Cardiac fibroblast (primary cell): ENCODE data around the gene JADE2.
A peak's percentile ranks its signal among the peaks of the same experiment; 100 is the strongest.

ENCODE experiments used
- DNase-seq, 2 donors: peaks; one replicate each; pipeline versions ENCODE4 v3.0.0 to v3.0.0-alpha.2; 2010; ENCODE audit warnings: low read depth in 2 of 2
- H3K4me3 ChIP-seq, 2 donors: replicated peaks in 1 of 2; 1 replicate in 1 of 2; 2 replicates in 1 of 2; pipeline ENCODE4 v1.5.1; 2011; ENCODE audit warnings: low read depth in 2 of 2, low read length in 2 of 2, mild to moderate bottlenecking in 2 of 2, moderate library complexity in 1 of 2
- CTCF ChIP-seq: IDR thresholded peaks from one replicate; pipeline ENCODE4 v1.5.1; 2011; ENCODE audit warnings: low read depth, mild to moderate bottlenecking, low read length, inconsistent platforms

The JADE2 gene

DNA sequence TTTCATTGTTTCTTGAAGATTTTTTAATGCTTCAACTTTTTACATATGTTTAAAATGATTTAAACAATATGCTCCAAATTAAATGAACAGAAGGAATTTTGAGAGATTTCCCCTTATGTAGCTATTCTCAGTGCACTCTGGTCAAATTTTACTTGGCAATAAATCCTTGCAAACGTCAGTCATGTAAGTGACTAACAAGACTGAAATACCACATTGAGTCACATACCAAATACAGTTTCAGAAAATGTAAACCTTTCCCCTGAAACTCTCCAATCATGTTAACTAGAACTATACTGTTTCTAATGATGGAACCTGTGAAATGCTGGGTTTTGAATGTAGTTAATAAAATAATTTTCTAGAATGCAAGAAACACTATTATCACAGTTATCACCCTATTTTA lies 77.6 kb downstream of the JADE2 start:
- no peak for TF ChIP-seq CTCF
- peak; percentile 29 to 61 for DNase-seq
- no peak overlapping the region for H3K4me3 ChIP-seq

- no peak for TF ChIP-seq CTCF
- no peak for DNase-seq
- no peak overlapping the region for H3K4me3 ChIP-seq
Measured at GRCh38 chr5:134604908-134605307, 79.4 kb downstream of the JADE2 start.

DNA sequence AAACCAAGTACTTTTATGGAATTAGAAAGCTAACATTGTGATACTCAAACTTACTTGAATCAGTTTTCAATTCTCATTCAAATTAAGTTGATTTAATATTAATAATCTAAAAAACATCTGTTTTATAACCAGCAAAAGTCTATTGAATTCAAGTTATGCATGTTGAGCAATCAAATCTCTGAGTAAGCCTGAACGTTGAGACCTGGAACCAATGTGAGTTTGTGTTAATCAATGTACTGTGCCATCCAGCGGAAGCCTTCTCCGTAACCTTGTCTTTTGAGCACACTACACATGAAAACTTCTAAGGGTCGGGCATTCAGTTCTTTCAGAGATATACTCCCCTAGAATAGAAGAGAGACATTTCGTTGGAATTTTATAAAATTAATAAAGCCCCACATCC lies 81.3 kb downstream of the JADE2 start:
- no peak overlapping the region for H3K4me3 ChIP-seq
- no peak for DNase-seq
- no peak for TF ChIP-seq CTCF

DNA sequence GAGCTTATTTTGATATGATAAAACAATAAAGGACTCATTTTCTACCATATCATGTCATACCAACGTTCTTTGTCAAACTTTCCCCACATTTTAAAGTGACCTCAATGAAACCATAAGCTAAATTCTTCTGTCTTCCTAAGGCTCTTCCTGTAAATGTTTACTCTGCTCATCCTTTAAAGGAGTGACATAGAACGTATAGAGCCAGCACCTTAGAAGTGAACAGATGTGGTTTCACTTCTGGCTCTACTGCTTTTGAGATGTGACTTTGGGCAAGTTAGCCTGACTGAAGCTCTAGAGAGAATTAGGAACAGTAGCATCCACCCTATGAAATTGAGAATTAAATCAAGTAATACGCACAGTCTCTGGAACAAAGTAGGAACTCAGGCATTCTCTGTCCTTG lies 83.1 kb downstream of the JADE2 start:
- no peak for DNase-seq
- no peak overlapping the region for H3K4me3 ChIP-seq
- TF ChIP-seq CTCF: no peak

DNA sequence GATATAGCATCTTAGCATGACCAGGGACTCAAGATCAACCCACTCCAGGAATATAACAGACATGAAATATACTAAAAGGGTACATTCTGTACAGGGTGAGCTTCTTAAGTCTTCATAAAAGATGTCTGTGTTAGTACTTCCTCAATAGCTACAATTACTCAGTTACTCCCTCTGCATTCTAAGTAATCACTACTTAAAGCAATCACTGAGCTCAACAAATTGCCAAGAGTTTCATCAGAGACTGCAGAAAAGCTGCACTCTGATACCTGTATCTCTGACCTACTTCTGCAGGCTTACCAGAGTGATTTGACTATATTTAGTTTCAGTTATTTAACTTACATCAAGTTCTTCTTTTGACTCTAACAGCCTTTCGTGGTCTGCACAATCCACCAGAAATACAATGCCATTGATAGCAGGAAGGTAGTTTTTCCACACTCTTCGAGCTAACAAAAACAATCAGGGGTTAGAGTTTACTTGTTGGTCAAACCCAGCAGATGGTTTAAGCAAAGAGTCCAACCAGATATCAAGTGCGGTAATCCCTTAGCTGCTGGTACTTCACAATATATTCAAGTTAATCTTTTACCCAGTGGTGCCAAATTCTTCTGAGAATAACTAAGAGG lies 83.9 kb downstream of the JADE2 start:
- H3K4me3 ChIP-seq: no peak overlapping the region
- no peak for TF ChIP-seq CTCF
- DNase-seq: no peak

DNA sequence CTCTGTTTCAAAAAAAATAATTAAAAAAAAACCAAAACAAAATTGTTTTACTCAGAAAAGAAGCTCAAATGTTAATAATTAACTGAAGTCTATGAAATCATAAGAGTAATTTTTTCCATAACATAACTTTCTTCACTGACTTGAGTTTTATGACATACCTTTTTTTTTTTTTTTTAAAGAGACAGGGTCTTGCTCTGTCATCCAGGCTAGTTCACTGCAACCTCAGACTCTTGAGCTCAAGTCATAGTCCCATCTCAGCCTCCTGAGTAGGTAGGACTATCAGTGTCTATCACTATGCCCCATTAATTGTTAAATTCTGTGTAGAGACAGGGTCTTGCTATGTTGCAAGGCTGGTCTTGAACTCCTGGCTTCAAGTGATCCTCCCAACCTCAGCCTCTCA lies 85.3 kb downstream of the JADE2 start:
- no peak for TF ChIP-seq CTCF
- no peak for DNase-seq
- H3K4me3 ChIP-seq: no peak overlapping the region

- TF ChIP-seq CTCF: no peak
- no peak for DNase-seq
- no peak overlapping the region for H3K4me3 ChIP-seq
Measured at GRCh38 chr5:134611515-134611914, 86.0 kb downstream of the JADE2 start.
